NCI-H526 (cell line): ENCODE data around the gene SART3.
"Not testable (repeated sequence)": the region's sequence is repeated elsewhere in the genome, so short reads cannot be mapped to it uniquely, and the experiment has no call there.

Source experiments
- DNase-seq, 2 experiments: peaks; one replicate each; lab custom pipeline; 2025; lab: John Stamatoyannopoulos, UW

The SART3 gene

DNA sequence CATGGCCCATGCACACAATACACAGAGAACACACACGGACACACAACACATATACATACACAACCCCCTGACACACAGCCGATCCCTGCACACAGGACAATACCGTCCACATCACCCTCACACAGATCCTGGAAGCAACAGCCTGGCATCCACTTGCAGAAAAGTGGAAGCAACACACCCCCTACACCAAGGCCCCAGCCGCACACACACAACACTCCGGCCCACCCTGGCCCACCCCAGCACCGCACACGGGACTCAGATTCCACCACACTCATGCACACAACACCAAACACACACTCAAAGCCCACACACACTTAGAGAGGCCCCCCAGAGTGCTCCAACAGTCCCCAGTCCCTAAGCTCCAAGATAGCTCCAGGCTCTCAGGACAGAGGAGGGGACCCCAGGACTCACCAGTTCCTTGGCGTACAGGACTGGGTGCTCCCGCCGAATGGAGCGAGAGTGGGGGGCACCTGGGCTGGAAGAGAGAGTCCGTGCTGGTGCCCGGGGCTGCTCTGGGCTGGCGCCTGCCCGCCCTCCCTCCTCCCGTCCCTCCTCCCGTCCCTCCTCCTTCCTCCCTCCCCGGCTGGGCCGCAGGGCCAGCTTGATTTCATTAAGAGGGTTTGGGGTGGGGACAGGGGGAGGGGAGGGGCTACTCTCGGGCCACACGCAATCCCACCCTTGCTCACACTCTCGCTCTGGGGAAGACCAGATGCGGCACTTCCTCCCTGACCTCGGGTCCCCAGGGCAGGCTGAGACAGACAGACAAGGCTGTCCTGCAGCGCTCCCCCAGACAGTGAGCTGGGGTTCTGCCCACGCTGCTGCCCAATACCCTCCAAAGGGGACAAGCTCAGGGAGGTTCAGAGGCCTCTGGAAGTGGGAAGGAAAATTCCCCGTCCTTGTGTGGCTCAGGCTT, 36.8 kb upstream of the SART3 start, which contains the start of gene TMEM119:
TMEM119 (minus strand) TSS at position 526 of the 913 bp plus-strand sequence. CDS start 5,701 bp downstream, outside the sequence.
- no peak for DNase-seq

- DNase-seq = no peak
These were observed 36.0 kb upstream of the SART3 start for GRCh38 chr12:108596854-108597558.

- no peak for DNase-seq
These were observed 35.0 kb upstream of the SART3 start for GRCh38 chr12:108595711-108596647.

- no peak for DNase-seq
These were observed 34.2 kb upstream of the SART3 start for GRCh38 chr12:108594960-108595710.

- no peak for DNase-seq
These were observed 33.4 kb upstream of the SART3 start for GRCh38 chr12:108594323-108594903.

DNA sequence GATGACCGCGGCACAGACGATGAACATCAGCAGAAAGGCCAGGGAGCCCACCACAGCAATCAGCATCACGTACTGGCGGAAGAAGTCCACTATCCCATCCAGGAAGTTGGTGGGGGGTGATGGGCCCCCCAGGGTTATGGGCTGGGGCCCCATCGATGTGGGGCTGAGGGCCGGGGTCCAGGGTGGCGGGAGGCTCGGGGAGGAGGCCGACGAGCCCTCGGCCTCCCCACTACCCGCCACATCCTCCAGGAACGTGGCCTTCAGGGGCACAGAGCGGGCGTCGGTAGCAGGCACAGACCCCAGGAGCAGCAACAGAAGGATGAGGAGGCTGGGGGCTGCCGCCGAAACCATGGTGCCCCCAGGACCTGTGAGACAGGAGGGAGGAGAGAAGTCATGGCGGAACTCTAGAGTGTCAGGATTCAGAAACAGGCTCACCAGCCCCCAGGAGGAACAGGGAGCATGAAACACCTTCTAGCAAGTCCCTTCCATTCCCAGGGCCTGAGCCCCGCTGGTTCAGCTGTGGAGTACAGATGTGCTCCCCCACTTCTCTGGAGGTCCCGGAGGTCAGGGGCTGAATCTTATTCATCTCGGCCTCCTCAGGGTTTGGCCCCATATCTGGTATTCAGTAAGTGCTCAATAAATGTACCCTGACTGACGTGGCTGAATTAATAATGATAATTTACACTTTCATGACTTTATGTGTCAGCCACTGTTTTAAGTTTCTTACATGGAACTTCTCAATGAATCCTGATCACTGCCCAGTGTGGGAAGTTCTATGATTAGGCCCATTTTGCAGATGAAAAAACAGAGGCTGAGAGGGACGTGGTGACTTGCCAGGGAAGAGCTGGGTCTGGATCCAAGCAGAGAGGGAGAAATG, 31.3 kb upstream of the SART3 start:
- DNase-seq = no peak

DNA sequence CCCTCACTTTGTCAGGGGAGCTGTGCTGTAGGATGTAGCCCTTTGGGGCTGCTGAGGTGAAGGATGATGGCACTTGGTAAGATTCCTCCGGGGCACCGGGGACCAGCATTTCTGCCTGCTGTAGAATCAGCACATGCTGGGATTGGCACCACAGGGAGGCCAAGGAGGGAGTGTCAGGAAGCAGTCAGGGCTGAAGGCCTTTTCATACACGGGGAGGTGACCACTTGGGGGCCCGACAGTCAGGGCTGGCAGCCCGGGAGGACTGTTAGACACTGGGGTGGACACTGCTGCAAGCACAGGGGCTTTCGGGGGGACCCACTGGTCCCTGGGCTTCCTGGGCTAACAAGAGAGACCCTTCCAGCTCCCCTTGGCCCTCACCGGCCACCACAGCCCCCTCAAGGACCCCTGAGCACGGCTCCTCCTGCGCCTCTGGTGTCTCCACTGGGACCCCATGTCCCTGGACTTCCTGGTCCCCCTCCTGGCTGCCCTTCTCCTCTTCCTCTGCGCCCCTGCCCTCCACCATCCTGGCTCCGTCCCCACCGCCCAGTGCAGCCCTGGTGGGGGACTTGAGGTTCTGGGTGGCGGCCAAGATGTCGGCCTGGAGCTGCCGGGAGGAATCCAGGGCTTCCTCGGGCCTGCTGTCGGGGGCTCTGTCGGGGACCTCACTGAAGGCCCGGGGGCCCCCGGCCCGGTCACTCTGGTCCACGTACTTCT, 30.5 kb upstream of the SART3 start:
- DNase-seq = no peak

GRCh38 chr12:108590463-108590862, 29.5 kb upstream of the SART3 start:
- DNase-seq = not testable (repeated sequence)

DNA sequence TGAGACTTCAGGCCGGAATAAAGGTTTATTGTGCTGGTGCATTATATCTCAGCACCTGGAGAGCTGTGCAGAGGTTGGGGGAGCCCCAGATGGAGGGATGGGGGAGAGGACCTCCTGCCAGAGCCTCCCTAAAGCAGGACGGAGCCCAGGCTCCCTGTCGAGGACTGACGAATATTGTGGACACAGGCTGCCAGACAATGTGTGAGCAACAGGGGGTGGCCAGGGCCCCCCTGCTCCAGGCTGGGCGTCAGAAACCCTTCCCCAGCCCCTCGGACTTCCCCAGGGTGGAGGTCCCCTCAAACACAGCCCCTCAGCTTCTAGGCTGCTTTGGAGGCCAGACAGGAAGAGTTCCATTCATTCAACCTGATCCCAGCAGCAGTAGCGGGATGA, 28.9 kb upstream of the SART3 start:
- no peak for DNase-seq

DNA sequence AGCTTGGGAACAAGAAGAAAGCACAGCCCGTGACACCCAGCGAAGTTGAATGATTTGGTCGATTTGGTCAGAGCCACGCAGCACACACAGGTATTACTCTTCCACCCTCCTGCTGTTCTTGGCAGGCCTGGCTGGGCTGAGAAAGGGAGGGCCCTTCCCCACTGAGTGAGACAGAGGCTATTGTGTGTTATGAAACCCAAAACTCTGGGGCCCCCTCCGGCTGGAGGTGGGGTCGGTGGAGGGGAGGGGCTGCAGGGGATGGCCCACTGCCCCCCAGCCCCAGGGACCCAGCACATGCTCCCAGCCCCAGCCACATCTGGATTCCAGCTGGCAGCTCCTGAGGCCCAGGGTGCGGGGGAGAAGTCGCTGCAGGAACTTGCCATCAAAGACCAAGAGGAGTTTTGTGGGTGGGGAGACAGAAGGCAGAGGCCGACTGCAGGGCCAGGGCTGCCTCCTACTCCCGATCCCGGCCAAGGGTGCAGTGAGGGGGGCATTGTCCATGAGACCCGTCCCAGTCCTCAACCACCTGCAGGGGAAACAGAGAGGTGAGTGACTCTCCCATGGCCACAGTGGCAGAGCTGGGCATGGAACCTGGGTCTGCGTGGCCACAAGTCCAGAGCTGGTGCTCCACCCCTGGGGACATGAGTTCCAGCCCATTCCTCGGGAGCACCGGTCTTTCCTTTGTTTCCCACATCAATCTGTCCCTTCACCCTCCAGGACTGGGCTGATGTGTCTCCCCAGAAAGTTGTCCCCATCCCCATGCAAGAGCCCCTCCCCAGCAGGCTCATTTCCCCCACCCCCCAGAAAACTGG, 28.3 kb upstream of the SART3 start:
- no peak for DNase-seq

- DNase-seq = no peak
These were observed 26.9 kb upstream of the SART3 start for GRCh38 chr12:108587826-108588225.

GRCh38 chr12:108586306-108586705, 25.3 kb upstream of the SART3 start:
- DNase-seq = no peak

DNA sequence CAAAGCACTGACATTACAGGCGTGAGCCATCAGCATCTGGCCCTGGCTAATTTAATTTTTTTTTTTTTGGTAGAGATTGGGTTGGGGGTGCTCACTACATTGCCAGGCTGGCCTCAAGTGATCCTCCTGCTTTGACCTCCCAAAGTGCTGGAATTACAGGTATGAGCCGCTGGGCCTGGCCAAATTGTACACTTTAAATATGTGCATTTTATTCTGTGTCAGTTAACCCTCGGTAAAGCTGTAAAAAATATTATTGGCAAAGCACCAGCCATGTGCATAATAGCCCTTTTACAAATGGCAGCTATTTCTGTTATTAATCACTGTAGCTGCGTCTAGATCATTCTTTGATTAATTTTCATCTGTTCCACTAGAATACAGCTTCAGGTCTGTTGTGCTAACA, 24.9 kb upstream of the SART3 start:
- no peak for DNase-seq

GRCh38 chr12:108584456-108585065, 23.6 kb upstream of the SART3 start:
- DNase-seq = no peak

DNA sequence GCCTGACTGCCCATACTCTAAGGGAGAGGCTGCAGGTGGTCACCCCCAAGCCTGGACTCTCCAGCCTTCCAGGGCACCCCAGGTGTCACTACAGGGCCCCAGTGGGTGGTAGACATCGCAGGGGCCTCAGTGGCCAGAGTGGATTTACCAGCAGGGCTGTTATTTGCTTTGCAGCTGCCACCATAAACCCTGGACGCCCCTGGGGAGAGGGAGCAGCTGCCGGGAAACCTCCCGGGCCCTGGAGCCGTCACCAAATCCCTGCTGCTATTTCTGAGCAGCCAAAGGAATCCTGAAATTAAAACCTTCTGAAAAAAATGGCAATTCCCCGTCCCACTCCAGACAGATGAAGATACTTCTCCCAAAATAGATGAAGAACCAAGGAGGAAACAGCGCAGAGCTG, 23.0 kb upstream of the SART3 start:
- no peak for DNase-seq

GRCh38 chr12:108582978-108583770, 22.2 kb upstream of the SART3 start:
- no peak for DNase-seq

DNA sequence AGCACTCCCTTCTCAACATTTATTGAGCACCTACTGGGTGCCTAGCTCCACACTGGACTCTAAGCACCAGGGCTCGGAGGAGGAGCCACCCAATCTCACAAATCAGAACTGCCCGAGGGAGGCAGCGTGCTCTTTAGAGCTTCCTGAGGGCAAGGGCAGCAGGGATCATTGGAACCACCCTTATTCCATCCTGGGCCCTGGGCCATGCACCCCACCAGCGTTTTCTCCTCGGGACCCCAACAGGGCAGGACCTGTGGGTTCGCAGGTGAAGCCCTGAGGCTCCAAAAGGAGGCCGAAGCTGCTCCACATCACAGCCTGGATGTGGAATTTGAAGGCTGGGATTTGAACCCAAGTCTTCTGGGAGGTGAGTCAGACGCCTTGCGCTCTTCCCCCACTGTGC, 21.5 kb upstream of the SART3 start:
- no peak for DNase-seq
